ENCODE measurements around the gene TERT.

GRCh38 chr5:1333986-1334385, 39.1 kb upstream of the TERT start:
- no peak for TF ChIP-seq EZH2phosphoT487 (IDR thresholded peaks at IDR 0.05; ENCODE audit: insufficient read depth, low read depth)
- TF ChIP-seq EZH2 (IDR thresholded peaks at IDR 0.05; ENCODE audit: insufficient read depth, poor library complexity, severe bottlenecking): no peak
